HepG2 (cell line): ENCODE data around the gene CAMSAP3. TPM values are rescaled to one million over a fixed set of nuclear protein-coding genes. Genes with fewer than 3 reads are reported as not detected.

Experiments used
- ATAC-seq: fragments of 200-7000 bp; cut with Tn5 transposase; 3 replicates; pipeline ENCODE4 v1.9.1; 2020; ENCODE audit warnings: mild to moderate bottlenecking, moderate library complexity
- BruUV-seq: library from RNA; stranded (reverse); fragments of 400-500 nt; replicated peaks from 2 replicates; lab custom pipeline; 2021; lab: Mats Ljungman, UMichigan
- CTCF ChIA-PET: fragments of 300-600 bp; formaldehyde crosslinking; extraction: SDS; loops from one replicate; lab custom pipeline; 2021; ENCODE audit warnings: low total read pairs, inconsistent platforms, low intra/inter-chr PET ratio; lab: Yijun Ruan, JAX
- POLR2A ChIA-PET: fragments of 350-600 bp; sonication (Branson Sonifier 250); formaldehyde crosslinking; loops from one replicate; lab custom pipeline; 2020; ENCODE audit warnings: antibody characterized with exemption, inconsistent platforms; lab: Yijun Ruan, JAX
- DNase-seq: peaks from one replicate; pipeline ENCODE4 v3.0.0-alpha.2; 2015; ENCODE audit warnings: low spot score
- FAIRE-seq: peaks from 3 replicates; lab custom pipeline; 2011; peaks lifted over from hg19 to GRCh38; lab: Jason Lieb, UNC
- H2AFZ ChIP-seq: one replicate; pipeline ENCODE4 v1.6.1; 2011; ENCODE audit warnings: low read length, inconsistent platforms
- H3K27ac ChIP-seq: fragments of 300-600 bp; 3 replicates; pipeline ENCODE4 v1.8.0; 2011; ENCODE audit warnings: mixed run types, mild to moderate bottlenecking, mixed read lengths, low read length, inconsistent platforms; ENCODE audit not compliant: insufficient read depth; ENCODE audit errors: extremely low read length
- H3K27me3 ChIP-seq, 2 experiments: fragments of 200-600 bp in 1 of 2; 2 replicates in 1 of 2; 3 replicates in 1 of 2; pipeline versions ENCODE4 v1.6.0 to v1.8.0; 2011; ENCODE audit warnings: low read length in 2 of 2, mild to moderate bottlenecking in 2 of 2, moderate library complexity in 2 of 2, inconsistent platforms in 1 of 2; ENCODE audit not compliant: insufficient read depth in 2 of 2, control insufficient read depth in 1 of 2
- H3K36me3 ChIP-seq, 2 experiments: fragments of 200-600 bp in 1 of 2; replicated peaks in 1 of 2; 2 replicates in 1 of 2; 3 replicates in 1 of 2; pipeline versions ENCODE4 v1.5.1 to v1.8.0; 2011; ENCODE audit warnings: low read length in 2 of 2, inconsistent platforms in 1 of 2; ENCODE audit not compliant: insufficient read depth in 2 of 2, control insufficient read depth in 1 of 2
- H3K4me1 ChIP-seq: 2 replicates; pipeline ENCODE4 v1.5.1; 2012; ENCODE audit warnings: low read length, inconsistent platforms; ENCODE audit not compliant: insufficient read depth
- H3K4me2 ChIP-seq: 2 replicates; pipeline ENCODE4 v1.6.0; 2011; ENCODE audit warnings: low read depth, low read length, inconsistent platforms
- H3K4me3 ChIP-seq, 3 experiments: fragments of 200-600 bp in 1 of 3; sonication (generic), shearing (Covaris generic) in 1 of 3; replicated peaks in 1 of 3; 2 replicates each; pipeline ENCODE4 v1.5.1; 2011 to 2016; ENCODE audit warnings: low read length in 3 of 3, inconsistent platforms in 2 of 3, low read depth in 2 of 3, mild to moderate bottlenecking in 2 of 3, control low read depth in 1 of 3, mixed read lengths in 1 of 3; ENCODE audit not compliant: insufficient read depth in 1 of 3
- H3K79me2 ChIP-seq: one replicate; pipeline ENCODE4 v1.6.1; 2011; ENCODE audit warnings: low read length, inconsistent platforms; ENCODE audit not compliant: insufficient read depth
- H3K9ac ChIP-seq: 2 replicates; pipeline ENCODE4 v1.6.0; 2011; ENCODE audit warnings: mild to moderate bottlenecking, low read depth, low read length, inconsistent platforms; ENCODE audit not compliant: insufficient read depth
- H3K9me3 ChIP-seq: 2 replicates; pipeline ENCODE4 v1.5.1; 2012; ENCODE audit warnings: mild to moderate bottlenecking, low read length
- H4K20me1 ChIP-seq: 2 replicates; pipeline ENCODE4 v1.6.0; 2011; ENCODE audit warnings: inconsistent platforms, mild to moderate bottlenecking, low read length, moderate library complexity; ENCODE audit not compliant: insufficient read depth
- HOXA3 ChIP-seq: sonication (generic); formaldehyde crosslinking; IDR thresholded peaks from 2 replicates; pipeline ENCODE4 v1.5.0; 2020; ENCODE audit warnings: missing genetic modification reagents
- NFYB ChIP-seq: sonication (generic); formaldehyde crosslinking; IDR thresholded peaks from 2 replicates; pipeline ENCODE4 v1.4.0; 2020; ENCODE audit warnings: missing genetic modification reagents
- PCBP2 ChIP-seq: fragments of 200-400 bp; formaldehyde crosslinking; optimal IDR thresholded peaks from 2 replicates; pipeline ENCODE3; 2018; ENCODE audit warnings: low read length, low read depth; ENCODE audit not compliant: poor library complexity, severe bottlenecking
- SIN3B ChIP-seq: fragments of 150-350 bp; IDR thresholded peaks from 2 replicates; pipeline ENCODE4 v1.6.1; 2014; ENCODE audit warnings: low read length
- ZEB1 ChIP-seq: IDR thresholded peaks from 2 replicates; pipeline ENCODE4 v1.6.1; 2012; ENCODE audit warnings: mild to moderate bottlenecking, low read depth, inconsistent platforms; ENCODE audit not compliant: insufficient replicate concordance
- ZNF264 ChIP-seq: sonication (generic); formaldehyde crosslinking; IDR thresholded peaks from 2 replicates; pipeline ENCODE4 v1.4.0; 2020; ENCODE audit warnings: missing genetic modification reagents
- ZNF556 ChIP-seq: sonication (generic); formaldehyde crosslinking; IDR thresholded peaks from 2 replicates; pipeline ENCODE4 v1.4.0; 2020; ENCODE audit warnings: mild to moderate bottlenecking, missing genetic modification reagents, borderline replicate concordance
- ZNF674 ChIP-seq: sonication (generic); formaldehyde crosslinking; IDR thresholded peaks from 2 replicates; pipeline ENCODE4 v1.5.0; 2020; ENCODE audit warnings: low read depth, mild to moderate bottlenecking, missing genetic modification reagents
- ZNF792 ChIP-seq: IDR thresholded peaks from 2 replicates; pipeline ENCODE4 v1.6.1; 2016
- WGBS: methylation state at CpG from one replicate; pipeline ENCODE4 v1.1.6; 2017; ENCODE audit warnings: low lambda C conversion rate; 5-methylcytosine and 5-hydroxymethylcytosine counted together
- in situ Hi-C: cut with HindIII; loops from 2 replicates; pipeline ENCODE4 v1.10.0; 2017; ENCODE audit warnings: low pct_unique_long_range_greater_than_20kb; ENCODE audit not compliant: extremely low pct_ligation_motif_present
- intact Hi-C: fragments of 100-400 bp; cut with micrococcal nuclease; formaldehyde crosslinking; loops from one replicate; pipeline ENCODE4 v1.10.0; 2022; ENCODE audit not compliant: unreplicated experiment
- polyA plus RNA-seq, 8 experiments: library from polyadenylated mRNA; depleted of rRNA in 3 of 8; stranded (reverse) in 7 of 8; unstranded in 1 of 8; fragments of >200 nt; fragmentation: Illumina TruSeq in 4 of 8; extraction: Trizol in 4 of 8; gene quantifications; 2 replicates each; pipeline versions ENCODE4 v1.2.1 to v1.2.3, GENCODE V29; 2011 to 2016; ENCODE audit warnings: low read depth in 4 of 8, missing spikeins in 1 of 8, mixed read lengths in 1 of 8; ENCODE audit not compliant: insufficient read depth in 1 of 8
- total RNA-seq, 5 experiments: library from RNA; depleted of rRNA; stranded (reverse); fragments of >200 nt; fragmentation: Illumina TruSeq; extraction: Trizol; gene quantifications; 2 replicates each; pipeline ENCODE4 v1.2.3, GENCODE V29; 2016; ENCODE audit warnings: low read depth in 1 of 5
- TF ChIP-seq, protein P1 (sequence below): sonication (generic); formaldehyde crosslinking; IDR thresholded peaks from 2 replicates; pipeline ENCODE4 v1.4.0; 2020; ENCODE audit warnings: missing genetic modification reagents
- TF ChIP-seq, protein P2 (sequence below), 2 experiments: sonication (generic) in 1 of 2; formaldehyde crosslinking in 1 of 2; IDR thresholded peaks; 2 replicates each; pipeline versions ENCODE4 v1.6.1 to v1.9.0; 2014 to 2022; ENCODE audit warnings: antibody characterized with exemption in 1 of 2, borderline replicate concordance in 1 of 2, inconsistent platforms in 1 of 2, low read depth in 1 of 2, missing genetic modification reagents in 1 of 2
- TF ChIP-seq, protein P3 (sequence below): sonication (generic); formaldehyde crosslinking; IDR thresholded peaks from 2 replicates; pipeline ENCODE4 v1.5.0; 2020; ENCODE audit warnings: missing genetic modification reagents
- TF ChIP-seq, protein P4 (sequence below): sonication (generic); formaldehyde crosslinking; IDR thresholded peaks from 2 replicates; pipeline ENCODE4 v1.4.0; 2020; ENCODE audit warnings: missing genetic modification reagents

Gene CAMSAP3
- total and polyA plus RNA-seq, 2 of the 13 experiments (the other 11 are each of a cell fraction or from before 2014, with no cell fraction given): 10.8 to 11.8 TPM

DNA sequence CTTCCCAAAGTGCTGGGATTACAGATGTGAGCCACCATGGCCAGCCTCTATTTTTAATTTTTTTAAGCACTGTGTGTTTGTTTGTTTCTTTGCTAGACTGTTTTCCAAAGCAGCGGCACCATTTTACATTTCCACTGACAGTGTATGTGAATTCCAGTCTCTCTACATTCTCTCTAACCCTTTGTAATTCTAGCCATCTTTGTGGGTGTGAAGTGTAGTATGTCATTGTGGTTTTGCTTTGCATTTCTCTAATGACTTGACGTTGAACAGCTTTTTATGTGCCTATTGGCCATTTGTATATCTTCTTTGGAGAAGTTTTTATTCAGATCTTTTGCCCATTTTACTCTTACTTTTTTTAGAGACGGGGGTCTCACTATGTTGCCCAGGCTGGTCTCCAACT lies 48.5 kb upstream of the CAMSAP3 start:
- in situ Hi-C loops: no loop called here
- H3K27me3 ChIP-seq: no peaks in the 10 kb centered on the region
- no peaks in the 10 kb centered on the region for H4K20me1 ChIP-seq
- H3K4me3 ChIP-seq: no peak overlapping the region
- no peaks in the 10 kb centered on the region for H3K9me3 ChIP-seq
- whole genome bisulfite sequencing: 95% methylated on average over 3 of the region's 3 CpGs
- intact Hi-C loops: no loop called here
- H3K79me2 ChIP-seq: no peaks in the 10 kb centered on the region
- CTCF ChIA-PET: no interaction called here
- POLR2A ChIA-PET: no interaction called here
- no peak for FAIRE-seq
- H3K4me1 ChIP-seq: no peaks in the 10 kb centered on the region
- no peak overlapping the region for H3K4me2 ChIP-seq
- no peak overlapping the region for H3K9ac ChIP-seq
- no peak for ATAC-seq
- no peak overlapping the region for H3K27ac ChIP-seq
- BruUV-seq: no TSS peak
- H2AFZ ChIP-seq: no peak overlapping the region
- H3K36me3 ChIP-seq: peaks cover 1 to 5% of the 10 kb centered on the region in 2 experiments; a peak in 3 of 5 replicates
- no peak for DNase-seq
- TF ChIP-seq, protein P1, sequence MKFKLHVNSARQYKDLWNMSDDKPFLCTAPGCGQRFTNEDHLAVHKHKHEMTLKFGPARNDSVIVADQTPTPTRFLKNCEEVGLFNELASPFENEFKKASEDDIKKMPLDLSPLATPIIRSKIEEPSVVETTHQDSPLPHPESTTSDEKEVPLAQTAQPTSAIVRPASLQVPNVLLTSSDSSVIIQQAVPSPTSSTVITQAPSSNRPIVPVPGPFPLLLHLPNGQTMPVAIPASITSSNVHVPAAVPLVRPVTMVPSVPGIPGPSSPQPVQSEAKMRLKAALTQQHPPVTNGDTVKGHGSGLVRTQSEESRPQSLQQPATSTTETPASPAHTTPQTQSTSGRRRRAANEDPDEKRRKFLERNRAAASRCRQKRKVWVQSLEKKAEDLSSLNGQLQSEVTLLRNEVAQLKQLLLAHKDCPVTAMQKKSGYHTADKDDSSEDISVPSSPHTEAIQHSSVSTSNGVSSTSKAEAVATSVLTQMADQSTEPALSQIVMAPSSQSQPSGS (CRISPR knock-in tag): no peak
- TF ChIP-seq ZNF674 (CRISPR knock-in tag) (no peak), PCBP2 (no peak), ZNF264 (CRISPR knock-in tag) (no peak), ZNF556 (no peak), ZNF792 (CRISPR knock-in tag) (no peak), HOXA3 (CRISPR knock-in tag) (no peak), NFYB (CRISPR knock-in tag) (no peak), SIN3B (no peak), ZEB1 (no peak)
- TF ChIP-seq, protein P2, sequence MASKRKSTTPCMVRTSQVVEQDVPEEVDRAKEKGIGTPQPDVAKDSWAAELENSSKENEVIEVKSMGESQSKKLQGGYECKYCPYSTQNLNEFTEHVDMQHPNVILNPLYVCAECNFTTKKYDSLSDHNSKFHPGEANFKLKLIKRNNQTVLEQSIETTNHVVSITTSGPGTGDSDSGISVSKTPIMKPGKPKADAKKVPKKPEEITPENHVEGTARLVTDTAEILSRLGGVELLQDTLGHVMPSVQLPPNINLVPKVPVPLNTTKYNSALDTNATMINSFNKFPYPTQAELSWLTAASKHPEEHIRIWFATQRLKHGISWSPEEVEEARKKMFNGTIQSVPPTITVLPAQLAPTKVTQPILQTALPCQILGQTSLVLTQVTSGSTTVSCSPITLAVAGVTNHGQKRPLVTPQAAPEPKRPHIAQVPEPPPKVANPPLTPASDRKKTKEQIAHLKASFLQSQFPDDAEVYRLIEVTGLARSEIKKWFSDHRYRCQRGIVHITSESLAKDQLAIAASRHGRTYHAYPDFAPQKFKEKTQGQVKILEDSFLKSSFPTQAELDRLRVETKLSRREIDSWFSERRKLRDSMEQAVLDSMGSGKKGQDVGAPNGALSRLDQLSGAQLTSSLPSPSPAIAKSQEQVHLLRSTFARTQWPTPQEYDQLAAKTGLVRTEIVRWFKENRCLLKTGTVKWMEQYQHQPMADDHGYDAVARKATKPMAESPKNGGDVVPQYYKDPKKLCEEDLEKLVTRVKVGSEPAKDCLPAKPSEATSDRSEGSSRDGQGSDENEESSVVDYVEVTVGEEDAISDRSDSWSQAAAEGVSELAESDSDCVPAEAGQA (IDR thresholded peaks at IDR 0.05; ENCODE audit: low read depth): no peak
- TF ChIP-seq, protein P2 (CRISPR knock-in tag; IDR thresholded peaks at IDR 0.05; ENCODE audit: borderline replicate concordance): no peak
- TF ChIP-seq, protein P3, sequence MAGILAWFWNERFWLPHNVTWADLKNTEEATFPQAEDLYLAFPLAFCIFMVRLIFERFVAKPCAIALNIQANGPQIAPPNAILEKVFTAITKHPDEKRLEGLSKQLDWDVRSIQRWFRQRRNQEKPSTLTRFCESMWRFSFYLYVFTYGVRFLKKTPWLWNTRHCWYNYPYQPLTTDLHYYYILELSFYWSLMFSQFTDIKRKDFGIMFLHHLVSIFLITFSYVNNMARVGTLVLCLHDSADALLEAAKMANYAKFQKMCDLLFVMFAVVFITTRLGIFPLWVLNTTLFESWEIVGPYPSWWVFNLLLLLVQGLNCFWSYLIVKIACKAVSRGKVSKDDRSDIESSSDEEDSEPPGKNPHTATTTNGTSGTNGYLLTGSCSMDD (CRISPR knock-in tag): no peak
- TF ChIP-seq, protein P4, sequence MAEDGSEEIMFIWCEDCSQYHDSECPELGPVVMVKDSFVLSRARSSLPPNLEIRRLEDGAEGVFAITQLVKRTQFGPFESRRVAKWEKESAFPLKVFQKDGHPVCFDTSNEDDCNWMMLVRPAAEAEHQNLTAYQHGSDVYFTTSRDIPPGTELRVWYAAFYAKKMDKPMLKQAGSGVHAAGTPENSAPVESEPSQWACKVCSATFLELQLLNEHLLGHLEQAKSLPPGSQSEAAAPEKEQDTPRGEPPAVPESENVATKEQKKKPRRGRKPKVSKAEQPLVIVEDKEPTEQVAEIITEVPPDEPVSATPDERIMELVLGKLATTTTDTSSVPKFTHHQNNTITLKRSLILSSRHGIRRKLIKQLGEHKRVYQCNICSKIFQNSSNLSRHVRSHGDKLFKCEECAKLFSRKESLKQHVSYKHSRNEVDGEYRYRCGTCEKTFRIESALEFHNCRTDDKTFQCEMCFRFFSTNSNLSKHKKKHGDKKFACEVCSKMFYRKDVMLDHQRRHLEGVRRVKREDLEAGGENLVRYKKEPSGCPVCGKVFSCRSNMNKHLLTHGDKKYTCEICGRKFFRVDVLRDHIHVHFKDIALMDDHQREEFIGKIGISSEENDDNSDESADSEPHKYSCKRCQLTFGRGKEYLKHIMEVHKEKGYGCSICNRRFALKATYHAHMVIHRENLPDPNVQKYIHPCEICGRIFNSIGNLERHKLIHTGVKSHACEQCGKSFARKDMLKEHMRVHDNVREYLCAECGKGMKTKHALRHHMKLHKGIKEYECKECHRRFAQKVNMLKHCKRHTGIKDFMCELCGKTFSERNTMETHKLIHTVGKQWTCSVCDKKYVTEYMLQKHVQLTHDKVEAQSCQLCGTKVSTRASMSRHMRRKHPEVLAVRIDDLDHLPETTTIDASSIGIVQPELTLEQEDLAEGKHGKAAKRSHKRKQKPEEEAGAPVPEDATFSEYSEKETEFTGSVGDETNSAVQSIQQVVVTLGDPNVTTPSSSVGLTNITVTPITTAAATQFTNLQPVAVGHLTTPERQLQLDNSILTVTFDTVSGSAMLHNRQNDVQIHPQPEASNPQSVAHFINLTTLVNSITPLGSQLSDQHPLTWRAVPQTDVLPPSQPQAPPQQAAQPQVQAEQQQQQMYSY (CRISPR knock-in tag): no peak
